Right atrium auricular region (tissue), 2 donors: ENCODE measurements around the gene QSOX1. TPM values are rescaled to one million over a fixed set of nuclear protein-coding genes. Genes with fewer than 3 reads are reported as not detected.

Experiments
- DNase-seq: peaks from one replicate; pipeline ENCODE4 v3.0.0-alpha.2; 2019; ENCODE audit warnings: low spot score
- H3K27ac ChIP-seq, 2 donors: fragments of 200-600 bp; sonication (generic); 1 replicate in 1 of 2; 2 replicates in 1 of 2; pipeline ENCODE4 v1.5.1; 2016 to 2019
- H3K27me3 ChIP-seq, 2 donors: fragments of 200-600 bp; sonication (generic); one replicate each; pipeline versions ENCODE4 v1.5.1 to v1.6.0; 2017 to 2019
- H3K36me3 ChIP-seq: fragments of 200-600 bp; sonication (generic); one replicate; pipeline ENCODE4 v1.5.1; 2016
- H3K4me1 ChIP-seq, 2 donors: fragments of 200-600 bp; sonication (generic); one replicate each; pipeline versions ENCODE4 v1.5.1 to v1.6.0; 2017 to 2019
- H3K4me3 ChIP-seq, 2 donors: fragments of 200-600 bp; sonication (generic); 1 replicate in 1 of 2; 2 replicates in 1 of 2; pipeline ENCODE4 v1.5.1; 2017 to 2019; ENCODE audit warnings: mild to moderate bottlenecking in 1 of 2, moderate library complexity in 1 of 2
- H3K9me3 ChIP-seq, 2 donors: fragments of 200-600 bp; sonication (generic); one replicate each; pipeline ENCODE4 v1.5.1; 2019
- CTCF ChIP-seq, 2 donors: fragments of 200-600 bp; sonication (generic); IDR thresholded peaks; one replicate each; pipeline ENCODE4 v1.5.1; 2019; ENCODE audit warnings: antibody characterized with exemption in 2 of 2
- total RNA-seq, 2 donors: library from RNA; depleted of rRNA; stranded (reverse); fragments of >200 nt; gene quantifications; one replicate each; pipeline ENCODE4 v1.1.0, GENCODE V29; 2016

Gene QSOX1
- total RNA-seq, 2 donors from 2014 or later = 199 to 332 TPM

- H3K36me3 ChIP-seq = peaks cover 47% of the 10 kb centered on the region
- TF ChIP-seq CTCF (IDR thresholded peaks at IDR 0.05) = no peak
- no peaks in the 10 kb centered on the region for H3K4me1 ChIP-seq
- no peaks in the 10 kb centered on the region for H3K9me3 ChIP-seq
- no peak for DNase-seq
- H3K4me3 ChIP-seq = no peak overlapping the region
- no peaks in the 10 kb centered on the region for H3K27me3 ChIP-seq
- H3K27ac ChIP-seq = no peak overlapping the region
These were observed 41.9 kb downstream of the QSOX1 start for GRCh38 chr1:180196436-180197003.

GRCh38 chr1:180197231-180197630 is 42.6 kb downstream of the QSOX1 start:
- no peak for DNase-seq
- no peak for TF ChIP-seq CTCF (IDR thresholded peaks at IDR 0.05)
- H3K27ac ChIP-seq = no peak overlapping the region
- H3K27me3 ChIP-seq = no peaks in the 10 kb centered on the region
- H3K4me1 ChIP-seq = no peaks in the 10 kb centered on the region
- no peaks in the 10 kb centered on the region for H3K9me3 ChIP-seq
- no peak overlapping the region for H3K4me3 ChIP-seq
- H3K36me3 ChIP-seq = peaks cover 42% of the 10 kb centered on the region

- H3K4me3 ChIP-seq = no peak overlapping the region
- no peaks in the 10 kb centered on the region for H3K27me3 ChIP-seq
- no peak overlapping the region for H3K27ac ChIP-seq
- no peak for DNase-seq
- no peaks in the 10 kb centered on the region for H3K4me1 ChIP-seq
- TF ChIP-seq CTCF (IDR thresholded peaks at IDR 0.05) = no peak
- peaks cover 37% of the 10 kb centered on the region for H3K36me3 ChIP-seq
- no peaks in the 10 kb centered on the region for H3K9me3 ChIP-seq
These were observed 43.5 kb downstream of the QSOX1 start for GRCh38 chr1:180198196-180198595.

GRCh38 chr1:180198611-180199010 is 43.9 kb downstream of the QSOX1 start:
- H3K9me3 ChIP-seq = no peaks in the 10 kb centered on the region
- TF ChIP-seq CTCF (IDR thresholded peaks at IDR 0.05) = no peak
- H3K4me1 ChIP-seq = no peaks in the 10 kb centered on the region
- H3K27ac ChIP-seq = no peak overlapping the region
- H3K27me3 ChIP-seq = no peaks in the 10 kb centered on the region
- H3K36me3 ChIP-seq = peaks cover 37% of the 10 kb centered on the region
- DNase-seq = no peak
- no peak overlapping the region for H3K4me3 ChIP-seq

GRCh38 chr1:180199018-180199417 is 44.3 kb downstream of the QSOX1 start:
- no peak overlapping the region for H3K27ac ChIP-seq
- H3K4me1 ChIP-seq = no peaks in the 10 kb centered on the region
- TF ChIP-seq CTCF (IDR thresholded peaks at IDR 0.05) = no peak
- H3K36me3 ChIP-seq = peaks cover 37% of the 10 kb centered on the region
- H3K9me3 ChIP-seq = no peaks in the 10 kb centered on the region
- H3K27me3 ChIP-seq = no peaks in the 10 kb centered on the region
- no peak for DNase-seq
- no peak overlapping the region for H3K4me3 ChIP-seq
